Measurements from ENCODE around the gene LEKR1.

The LEKR1 gene

GRCh38 chr3:157001221-157001957, 175.2 kb downstream of the LEKR1 start:
- no peak for DNase-seq (ENCODE audit: low spot score)
- TF ChIP-seq CTCF (IDR thresholded peaks at IDR 0.05; ENCODE audit: extremely low read depth, insufficient read depth, missing control alignments): no peak
- in situ Hi-C loops (cut with MboI; ENCODE audit: low pct_unique_long_range_greater_than_20kb, low sequenced_read_pairs, unreplicated experiment): no loop called here

- TF ChIP-seq CTCF (IDR thresholded peaks at IDR 0.05; ENCODE audit: extremely low read depth, insufficient read depth, missing control alignments): no peak
- no peak for DNase-seq (ENCODE audit: low spot score)
- in situ Hi-C loops (cut with MboI; ENCODE audit: low pct_unique_long_range_greater_than_20kb, low sequenced_read_pairs, unreplicated experiment): no loop called here
These were observed 195.5 kb downstream of the LEKR1 start for GRCh38 chr3:157021679-157022078.

GRCh38 chr3:157023226-157023625, 197.1 kb downstream of the LEKR1 start:
- in situ Hi-C loops (cut with MboI; ENCODE audit: low pct_unique_long_range_greater_than_20kb, low sequenced_read_pairs, unreplicated experiment): no loop called here
- DNase-seq (ENCODE audit: low spot score): no peak
- TF ChIP-seq CTCF (IDR thresholded peaks at IDR 0.05; ENCODE audit: extremely low read depth, insufficient read depth, missing control alignments): no peak

- no peak for TF ChIP-seq CTCF (IDR thresholded peaks at IDR 0.05; ENCODE audit: extremely low read depth, insufficient read depth, missing control alignments)
- no peak for DNase-seq (ENCODE audit: low spot score)
These were observed 199.9 kb downstream of the LEKR1 start for GRCh38 chr3:157026091-157026490.

GRCh38 chr3:157027861-157028745, 201.9 kb downstream of the LEKR1 start:
- no peak for TF ChIP-seq CTCF (IDR thresholded peaks at IDR 0.05; ENCODE audit: extremely low read depth, insufficient read depth, missing control alignments)
- in situ Hi-C loops (cut with MboI; ENCODE audit: low pct_unique_long_range_greater_than_20kb, low sequenced_read_pairs, unreplicated experiment): no loop called here
- no peak for DNase-seq (ENCODE audit: low spot score)

More at GRCh38 chr3:157026091-157026490, 199.9 kb downstream of the LEKR1 start:
- in situ Hi-C loops (cut with MboI; ENCODE audit: low pct_unique_long_range_greater_than_20kb, low sequenced_read_pairs, unreplicated experiment): no loop called here

GRCh38 chr3:157029365-157029790, 203.2 kb downstream of the LEKR1 start:
- DNase-seq (ENCODE audit: low spot score): no peak
- in situ Hi-C loops (cut with MboI; ENCODE audit: low pct_unique_long_range_greater_than_20kb, low sequenced_read_pairs, unreplicated experiment): no loop called here
- TF ChIP-seq CTCF (IDR thresholded peaks at IDR 0.05; ENCODE audit: extremely low read depth, insufficient read depth, missing control alignments): no peak

All from GM13977 (cell line).